HEK293 (cell line): ENCODE data around the gene CETP.

Experiments used
- CTCF ChIA-PET: fragments of 350-600 bp; formaldehyde crosslinking; extraction: SDS; loops from one replicate; lab custom pipeline; 2021; ENCODE audit warnings: antibody characterized with exemption; lab: Yijun Ruan, JAX
- POLR2A ChIA-PET: fragments of 300-600 bp; formaldehyde crosslinking; extraction: SDS; loops from one replicate; lab custom pipeline; 2020; ENCODE audit warnings: antibody characterized with exemption, inconsistent platforms; lab: Yijun Ruan, JAX
- H3K27ac ChIP-seq: fragments of 200-500 bp; sonication (Bioruptor generic); 2 replicates; pipeline ENCODE4 v1.5.1; 2014; ENCODE audit warnings: low read depth, low read length, control low read depth, inconsistent platforms; ENCODE audit errors: extremely low read depth
- H3K36me3 ChIP-seq, 2 experiments: fragments of 200-500 bp in 1 of 2; sonication (Bioruptor generic) in 1 of 2; 1 replicate in 1 of 2; 2 replicates in 1 of 2; pipeline ENCODE4 v1.5.1; 2014 to 2017; ENCODE audit warnings: inconsistent platforms in 2 of 2, low read length in 2 of 2; ENCODE audit not compliant: control insufficient read depth in 2 of 2, insufficient read depth in 1 of 2
- H3K4me1 ChIP-seq: fragments of 200-500 bp; sonication (Bioruptor generic); 2 replicates; pipeline ENCODE4 v1.5.1; 2014; ENCODE audit warnings: mild to moderate bottlenecking, low read length, inconsistent platforms; ENCODE audit not compliant: control insufficient read depth, insufficient read depth
- H3K4me3 ChIP-seq: 2 replicates; pipeline ENCODE4 v1.5.1; 2011; ENCODE audit warnings: low read depth, mild to moderate bottlenecking, control low read depth, low read length, moderate library complexity
- H3K9me3 ChIP-seq: fragments of 200-500 bp; sonication (Bioruptor generic); 2 replicates; pipeline ENCODE4 v1.5.1; 2014; ENCODE audit warnings: low read depth, low read length, inconsistent platforms; ENCODE audit not compliant: control insufficient read depth, insufficient read depth
- GLIS2 ChIP-seq: fragments of 450-650 bp; formaldehyde crosslinking; IDR thresholded peaks from 2 replicates; pipeline ENCODE4 v1.5.1; 2016; ENCODE audit warnings: missing biosample characterization, missing genetic modification characterization
- KLF10 ChIP-seq: fragments of 450-650 bp; IDR thresholded peaks from 2 replicates; pipeline ENCODE4 v1.5.1; 2018; ENCODE audit warnings: missing biosample characterization, mild to moderate bottlenecking, missing genetic modification characterization
- MYNN ChIP-seq: fragments of 450-650 bp; formaldehyde crosslinking; IDR thresholded peaks from 2 replicates; pipeline ENCODE4 v1.5.1; 2016; ENCODE audit warnings: missing biosample characterization, missing genetic modification characterization, borderline replicate concordance
- PRDM6 ChIP-seq: fragments of 450-650 bp; formaldehyde crosslinking; IDR thresholded peaks from 2 replicates; pipeline ENCODE4 v1.5.1; 2017; ENCODE audit warnings: missing biosample characterization, missing genetic modification characterization
- SCRT1 ChIP-seq: fragments of 450-650 bp; formaldehyde crosslinking; IDR thresholded peaks from 2 replicates; pipeline ENCODE4 v1.5.1; 2016; ENCODE audit warnings: missing biosample characterization, missing genetic modification characterization, borderline replicate concordance
- SP2 ChIP-seq: fragments of 450-650 bp; formaldehyde crosslinking; IDR thresholded peaks from 2 replicates; pipeline ENCODE4 v1.5.1; 2016; ENCODE audit warnings: missing biosample characterization, missing genetic modification characterization
- SP3 ChIP-seq: fragments of 450-650 bp; formaldehyde crosslinking; IDR thresholded peaks from 2 replicates; pipeline ENCODE4 v1.5.1; 2016; ENCODE audit warnings: missing biosample characterization, missing genetic modification characterization
- ZBTB17 ChIP-seq: fragments of 450-650 bp; formaldehyde crosslinking; IDR thresholded peaks from 2 replicates; pipeline ENCODE4 v1.5.1; 2016; ENCODE audit warnings: missing biosample characterization, missing genetic modification characterization
- ZFP37 ChIP-seq: fragments of 450-650 bp; formaldehyde crosslinking; IDR thresholded peaks from 2 replicates; pipeline ENCODE4 v1.5.1; 2016; ENCODE audit warnings: missing biosample characterization, missing genetic modification characterization
- ZFP41 ChIP-seq: fragments of 450-650 bp; formaldehyde crosslinking; IDR thresholded peaks from 2 replicates; pipeline ENCODE4 v1.5.1; 2016; ENCODE audit warnings: missing biosample characterization, missing genetic modification characterization, borderline replicate concordance
- ZNF114 ChIP-seq: fragments of 450-650 bp; formaldehyde crosslinking; IDR thresholded peaks from 2 replicates; pipeline ENCODE4 v1.5.0; 2017; ENCODE audit warnings: missing biosample characterization, missing genetic modification characterization
- ZNF19 ChIP-seq: fragments of 450-650 bp; formaldehyde crosslinking; IDR thresholded peaks from 2 replicates; pipeline ENCODE4; 2016; ENCODE audit warnings: missing biosample characterization, missing genetic modification characterization, low read depth
- ZNF324 ChIP-seq: fragments of 450-650 bp; formaldehyde crosslinking; IDR thresholded peaks from 2 replicates; pipeline ENCODE4 v1.5.1; 2016; ENCODE audit warnings: missing biosample characterization, missing genetic modification characterization
- ZNF404 ChIP-seq: fragments of 450-650 bp; formaldehyde crosslinking; IDR thresholded peaks from 2 replicates; pipeline ENCODE4 v1.5.1; 2017; ENCODE audit warnings: missing biosample characterization, missing genetic modification characterization
- ZNF433 ChIP-seq: fragments of 450-650 bp; formaldehyde crosslinking; IDR thresholded peaks from 2 replicates; pipeline ENCODE4 v1.5.1; 2016; ENCODE audit warnings: missing biosample characterization, missing genetic modification characterization, low read depth
- ZNF514 ChIP-seq: fragments of 450-650 bp; formaldehyde crosslinking; IDR thresholded peaks from 2 replicates; pipeline ENCODE4 v1.5.1; 2016; ENCODE audit warnings: missing biosample characterization, missing genetic modification characterization
- ZNF658 ChIP-seq: fragments of 450-650 bp; formaldehyde crosslinking; IDR thresholded peaks from 2 replicates; pipeline ENCODE4; 2016; ENCODE audit warnings: missing biosample characterization, missing genetic modification characterization
- ZNF830 ChIP-seq: fragments of 450-650 bp; IDR thresholded peaks from 2 replicates; pipeline ENCODE4 v1.5.0; 2018; ENCODE audit warnings: missing biosample characterization, missing genetic modification characterization, low read depth, mild to moderate bottlenecking, moderate library complexity
- ZSCAN23 ChIP-seq: fragments of 450-650 bp; formaldehyde crosslinking; IDR thresholded peaks from 2 replicates; pipeline ENCODE4 v1.5.1; 2016; ENCODE audit warnings: missing biosample characterization, missing genetic modification characterization
- TF ChIP-seq, protein P1 (sequence below): fragments of 450-650 bp; formaldehyde crosslinking; conservative IDR thresholded peaks from 2 replicates; pipeline ENCODE4 v1.5.1; 2016; ENCODE audit warnings: low read depth, missing biosample characterization, missing genetic modification characterization
- TF ChIP-seq, protein P2 (sequence below): fragments of 450-650 bp; formaldehyde crosslinking; IDR thresholded peaks from 2 replicates; pipeline ENCODE4 v1.5.1; 2016; ENCODE audit warnings: missing biosample characterization, missing genetic modification characterization
- TF ChIP-seq, protein P3 (sequence below): fragments of 450-650 bp; formaldehyde crosslinking; IDR thresholded peaks from 2 replicates; pipeline ENCODE4 v1.5.1; 2017; ENCODE audit warnings: missing biosample characterization, missing genetic modification characterization
- TF ChIP-seq, protein P4 (sequence below): fragments of 450-650 bp; formaldehyde crosslinking; IDR thresholded peaks from 2 replicates; pipeline ENCODE4 v1.5.1; 2016; ENCODE audit warnings: missing biosample characterization, missing genetic modification characterization

Gene CETP

DNA sequence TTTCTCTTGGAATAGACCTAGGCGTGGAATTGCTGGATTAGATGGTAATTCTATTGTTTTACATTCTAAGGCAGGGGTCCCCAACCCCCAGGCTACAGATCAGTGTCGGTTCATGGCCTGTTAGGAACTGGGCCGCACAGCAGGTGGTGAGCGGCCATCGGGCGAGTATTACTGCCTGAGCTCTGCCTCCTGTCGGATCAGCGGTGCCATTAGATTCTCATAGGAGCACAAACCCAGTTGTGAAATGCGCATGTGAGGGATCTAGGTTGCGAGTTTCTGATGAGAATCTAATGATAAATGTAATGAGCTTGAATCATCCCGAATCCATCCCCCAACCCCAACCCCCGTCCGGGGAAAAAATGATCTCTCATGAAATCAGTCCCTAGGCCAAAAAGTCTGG is 50.6 kb downstream of the CETP start (continued):
- no peak for TF ChIP-seq ZNF658 (tag by site-specific recombination)
- no peak for TF ChIP-seq SP2 (tag by site-specific recombination)
- no peak for TF ChIP-seq ZBTB17 (tag by site-specific recombination)

- Histone ChIP-seq H3K4me3 (no peak overlapping the region), H3K36me3 (peaks cover 0 to 2% of the 10 kb centered on the region in 2 experiments; a peak in 1 of 3 replicates), H3K9me3 (no peaks in the 10 kb centered on the region), H3K4me1 (no peaks in the 10 kb centered on the region), H3K27ac (no peak overlapping the region)
- POLR2A ChIA-PET: no interaction called here
- CTCF ChIA-PET: no interaction called here
- TF ChIP-seq ZNF830 (no peak), ZNF514 (tag by site-specific recombination) (no peak), SCRT1 (tag by site-specific recombination) (no peak), ZNF19 (tag by site-specific recombination) (no peak)
Observed at GRCh38 chr16:57013229-57013628, 51.5 kb downstream of the CETP start.

DNA sequence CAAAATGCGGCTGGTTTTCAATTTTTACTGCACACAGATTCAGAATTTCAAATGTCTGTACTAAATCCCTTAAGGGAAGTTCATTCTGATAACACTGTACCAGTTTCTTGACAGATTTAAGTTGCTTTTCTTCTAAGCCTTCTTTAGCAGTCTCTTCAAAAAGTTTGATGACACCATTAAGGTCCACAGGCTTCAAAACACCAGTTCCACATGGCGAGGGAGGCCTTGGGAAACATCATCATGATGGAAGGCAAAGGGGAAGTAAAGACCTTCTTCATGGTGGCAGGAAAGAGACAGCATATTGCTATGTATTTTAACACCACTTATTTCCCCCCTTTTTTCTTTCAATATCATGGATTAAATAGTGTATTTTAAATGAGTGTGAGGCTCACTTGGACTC is 52.2 kb downstream of the CETP start:
- Histone ChIP-seq H3K27ac (no peak overlapping the region), H3K4me1 (no peaks in the 10 kb centered on the region), H3K36me3 (peaks cover 0 to 3% of the 10 kb centered on the region in 2 experiments; a peak in 1 of 3 replicates), H3K9me3 (no peaks in the 10 kb centered on the region), H3K4me3 (no peak overlapping the region)
- CTCF ChIA-PET: no interaction called here
- POLR2A ChIA-PET: no interaction called here
- no peak for TF ChIP-seq SP3 (tag by site-specific recombination)
- no peak for TF ChIP-seq ZFP41 (tag by site-specific recombination)
- no peak for TF ChIP-seq ZNF324
- TF ChIP-seq, protein P1, sequence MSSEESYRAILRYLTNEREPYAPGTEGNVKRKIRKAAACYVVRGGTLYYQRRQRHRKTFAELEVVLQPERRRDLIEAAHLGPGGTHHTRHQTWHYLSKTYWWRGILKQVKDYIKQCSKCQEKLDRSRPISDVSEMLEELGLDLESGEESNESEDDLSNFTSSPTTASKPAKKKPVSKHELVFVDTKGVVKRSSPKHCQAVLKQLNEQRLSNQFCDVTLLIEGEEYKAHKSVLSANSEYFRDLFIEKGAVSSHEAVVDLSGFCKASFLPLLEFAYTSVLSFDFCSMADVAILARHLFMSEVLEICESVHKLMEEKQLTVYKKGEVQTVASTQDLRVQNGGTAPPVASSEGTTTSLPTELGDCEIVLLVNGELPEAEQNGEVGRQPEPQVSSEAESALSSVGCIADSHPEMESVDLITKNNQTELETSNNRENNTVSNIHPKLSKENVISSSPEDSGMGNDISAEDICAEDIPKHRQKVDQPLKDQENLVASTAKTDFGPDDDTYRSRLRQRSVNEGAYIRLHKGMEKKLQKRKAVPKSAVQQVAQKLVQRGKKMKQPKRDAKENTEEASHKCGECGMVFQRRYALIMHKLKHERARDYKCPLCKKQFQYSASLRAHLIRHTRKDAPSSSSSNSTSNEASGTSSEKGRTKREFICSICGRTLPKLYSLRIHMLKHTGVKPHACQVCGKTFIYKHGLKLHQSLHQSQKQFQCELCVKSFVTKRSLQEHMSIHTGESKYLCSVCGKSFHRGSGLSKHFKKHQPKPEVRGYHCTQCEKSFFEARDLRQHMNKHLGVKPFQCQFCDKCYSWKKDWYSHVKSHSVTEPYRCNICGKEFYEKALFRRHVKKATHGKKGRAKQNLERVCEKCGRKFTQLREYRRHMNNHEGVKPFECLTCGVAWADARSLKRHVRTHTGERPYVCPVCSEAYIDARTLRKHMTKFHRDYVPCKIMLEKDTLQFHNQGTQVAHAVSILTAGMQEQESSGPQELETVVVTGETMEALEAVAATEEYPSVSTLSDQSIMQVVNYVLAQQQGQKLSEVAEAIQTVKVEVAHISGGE (tag by site-specific recombination): no peak
- TF ChIP-seq ZNF114 (tag by site-specific recombination): no peak
- TF ChIP-seq, protein P2, sequence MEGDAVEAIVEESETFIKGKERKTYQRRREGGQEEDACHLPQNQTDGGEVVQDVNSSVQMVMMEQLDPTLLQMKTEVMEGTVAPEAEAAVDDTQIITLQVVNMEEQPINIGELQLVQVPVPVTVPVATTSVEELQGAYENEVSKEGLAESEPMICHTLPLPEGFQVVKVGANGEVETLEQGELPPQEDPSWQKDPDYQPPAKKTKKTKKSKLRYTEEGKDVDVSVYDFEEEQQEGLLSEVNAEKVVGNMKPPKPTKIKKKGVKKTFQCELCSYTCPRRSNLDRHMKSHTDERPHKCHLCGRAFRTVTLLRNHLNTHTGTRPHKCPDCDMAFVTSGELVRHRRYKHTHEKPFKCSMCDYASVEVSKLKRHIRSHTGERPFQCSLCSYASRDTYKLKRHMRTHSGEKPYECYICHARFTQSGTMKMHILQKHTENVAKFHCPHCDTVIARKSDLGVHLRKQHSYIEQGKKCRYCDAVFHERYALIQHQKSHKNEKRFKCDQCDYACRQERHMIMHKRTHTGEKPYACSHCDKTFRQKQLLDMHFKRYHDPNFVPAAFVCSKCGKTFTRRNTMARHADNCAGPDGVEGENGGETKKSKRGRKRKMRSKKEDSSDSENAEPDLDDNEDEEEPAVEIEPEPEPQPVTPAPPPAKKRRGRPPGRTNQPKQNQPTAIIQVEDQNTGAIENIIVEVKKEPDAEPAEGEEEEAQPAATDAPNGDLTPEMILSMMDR (tag by site-specific recombination): no peak
- TF ChIP-seq, protein P3, sequence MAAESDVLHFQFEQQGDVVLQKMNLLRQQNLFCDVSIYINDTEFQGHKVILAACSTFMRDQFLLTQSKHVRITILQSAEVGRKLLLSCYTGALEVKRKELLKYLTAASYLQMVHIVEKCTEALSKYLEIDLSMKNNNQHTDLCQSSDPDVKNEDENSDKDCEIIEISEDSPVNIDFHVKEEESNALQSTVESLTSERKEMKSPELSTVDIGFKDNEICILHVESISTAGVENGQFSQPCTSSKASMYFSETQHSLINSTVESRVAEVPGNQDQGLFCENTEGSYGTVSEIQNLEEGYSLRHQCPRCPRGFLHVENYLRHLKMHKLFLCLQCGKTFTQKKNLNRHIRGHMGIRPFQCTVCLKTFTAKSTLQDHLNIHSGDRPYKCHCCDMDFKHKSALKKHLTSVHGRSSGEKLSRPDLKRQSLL (tag by site-specific recombination): no peak
- TF ChIP-seq PRDM6 (tag by site-specific recombination): no peak
- no peak for TF ChIP-seq GLIS2 (tag by site-specific recombination)
- TF ChIP-seq, protein P4, sequence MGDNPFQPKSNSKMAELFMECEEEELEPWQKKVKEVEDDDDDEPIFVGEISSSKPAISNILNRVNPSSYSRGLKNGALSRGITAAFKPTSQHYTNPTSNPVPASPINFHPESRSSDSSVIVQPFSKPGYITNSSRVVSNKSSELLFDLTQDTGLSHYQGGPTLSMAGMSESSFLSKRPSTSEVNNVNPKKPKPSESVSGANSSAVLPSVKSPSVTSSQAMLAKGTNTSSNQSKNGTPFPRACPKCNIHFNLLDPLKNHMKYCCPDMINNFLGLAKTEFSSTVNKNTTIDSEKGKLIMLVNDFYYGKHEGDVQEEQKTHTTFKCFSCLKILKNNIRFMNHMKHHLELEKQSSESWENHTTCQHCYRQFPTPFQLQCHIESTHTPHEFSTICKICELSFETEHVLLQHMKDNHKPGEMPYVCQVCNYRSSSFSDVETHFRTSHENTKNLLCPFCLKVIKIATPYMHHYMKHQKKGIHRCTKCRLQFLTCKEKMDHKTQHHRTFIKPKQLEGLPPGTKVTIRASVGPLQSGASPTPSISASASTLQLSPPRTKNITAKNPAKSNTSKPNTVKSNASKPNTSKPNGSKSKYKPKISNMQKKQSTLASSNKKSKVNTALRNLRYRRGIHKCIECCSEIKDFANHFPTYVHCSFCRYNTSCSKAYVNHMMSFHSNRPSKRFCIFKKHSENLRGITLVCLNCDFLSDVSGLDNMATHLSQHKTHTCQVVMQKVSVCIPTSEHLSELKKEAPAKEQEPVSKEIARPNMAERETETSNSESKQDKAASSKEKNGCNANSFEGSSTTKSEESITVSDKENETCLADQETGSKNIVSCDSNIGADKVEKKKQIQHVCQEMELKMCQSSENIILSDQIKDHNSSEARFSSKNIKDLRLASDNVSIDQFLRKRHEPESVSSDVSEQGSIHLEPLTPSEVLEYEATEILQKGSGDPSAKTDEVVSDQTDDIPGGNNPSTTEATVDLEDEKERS (tag by site-specific recombination): no peak
- no peak for TF ChIP-seq ZSCAN23 (tag by site-specific recombination)
- no peak for TF ChIP-seq KLF10 (tag by site-specific recombination)
- TF ChIP-seq ZNF433: no peak
- TF ChIP-seq ZNF404 (tag by site-specific recombination): no peak
- TF ChIP-seq ZFP37 (tag by site-specific recombination): no peak
- TF ChIP-seq MYNN (tag by site-specific recombination): no peak
